HepG2 (cell line): ENCODE results near the gene NOL12. TPM values are rescaled to one million over a fixed set of nuclear protein-coding genes. Genes with fewer than 3 reads are reported as not detected.

Experiments
- ATAC-seq: fragments of 200-7000 bp; cut with Tn5 transposase; 3 replicates; pipeline ENCODE4 v1.9.1; 2020; ENCODE audit warnings: mild to moderate bottlenecking, moderate library complexity
- BruUV-seq: library from RNA; stranded (reverse); fragments of 400-500 nt; replicated peaks from 2 replicates; lab custom pipeline; 2021; lab: Mats Ljungman, UMichigan
- CTCF ChIA-PET: fragments of 300-600 bp; formaldehyde crosslinking; extraction: SDS; loops from one replicate; lab custom pipeline; 2021; ENCODE audit warnings: low total read pairs, inconsistent platforms, low intra/inter-chr PET ratio; lab: Yijun Ruan, JAX
- POLR2A ChIA-PET: fragments of 350-600 bp; sonication (Branson Sonifier 250); formaldehyde crosslinking; loops from one replicate; lab custom pipeline; 2020; ENCODE audit warnings: antibody characterized with exemption, inconsistent platforms; lab: Yijun Ruan, JAX
- DNase-seq: peaks from one replicate; pipeline ENCODE4 v3.0.0-alpha.2; 2015; ENCODE audit warnings: low spot score
- FAIRE-seq: peaks from 3 replicates; lab custom pipeline; 2011; peaks lifted over from hg19 to GRCh38; lab: Jason Lieb, UNC
- H2AFZ ChIP-seq: one replicate; pipeline ENCODE4 v1.6.1; 2011; ENCODE audit warnings: low read length, inconsistent platforms
- H3K27ac ChIP-seq: fragments of 300-600 bp; 3 replicates; pipeline ENCODE4 v1.8.0; 2011; ENCODE audit warnings: mixed run types, mild to moderate bottlenecking, mixed read lengths, low read length, inconsistent platforms; ENCODE audit not compliant: insufficient read depth; ENCODE audit errors: extremely low read length
- H3K27me3 ChIP-seq, 2 experiments: fragments of 200-600 bp in 1 of 2; 2 replicates in 1 of 2; 3 replicates in 1 of 2; pipeline versions ENCODE4 v1.6.0 to v1.8.0; 2011; ENCODE audit warnings: low read length in 2 of 2, mild to moderate bottlenecking in 2 of 2, moderate library complexity in 2 of 2, inconsistent platforms in 1 of 2; ENCODE audit not compliant: insufficient read depth in 2 of 2, control insufficient read depth in 1 of 2
- H3K36me3 ChIP-seq, 2 experiments: fragments of 200-600 bp in 1 of 2; replicated peaks in 1 of 2; 2 replicates in 1 of 2; 3 replicates in 1 of 2; pipeline versions ENCODE4 v1.5.1 to v1.8.0; 2011; ENCODE audit warnings: low read length in 2 of 2, inconsistent platforms in 1 of 2; ENCODE audit not compliant: insufficient read depth in 2 of 2, control insufficient read depth in 1 of 2
- H3K4me1 ChIP-seq: 2 replicates; pipeline ENCODE4 v1.5.1; 2012; ENCODE audit warnings: low read length, inconsistent platforms; ENCODE audit not compliant: insufficient read depth
- H3K4me2 ChIP-seq: 2 replicates; pipeline ENCODE4 v1.6.0; 2011; ENCODE audit warnings: low read depth, low read length, inconsistent platforms
- H3K4me3 ChIP-seq, 3 experiments: fragments of 200-600 bp in 1 of 3; sonication (generic), shearing (Covaris generic) in 1 of 3; replicated peaks in 1 of 3; 2 replicates each; pipeline ENCODE4 v1.5.1; 2011 to 2016; ENCODE audit warnings: low read length in 3 of 3, inconsistent platforms in 2 of 3, low read depth in 2 of 3, mild to moderate bottlenecking in 2 of 3, control low read depth in 1 of 3, mixed read lengths in 1 of 3; ENCODE audit not compliant: insufficient read depth in 1 of 3
- H3K79me2 ChIP-seq: one replicate; pipeline ENCODE4 v1.6.1; 2011; ENCODE audit warnings: low read length, inconsistent platforms; ENCODE audit not compliant: insufficient read depth
- H3K9ac ChIP-seq: 2 replicates; pipeline ENCODE4 v1.6.0; 2011; ENCODE audit warnings: mild to moderate bottlenecking, low read depth, low read length, inconsistent platforms; ENCODE audit not compliant: insufficient read depth
- H3K9me3 ChIP-seq: 2 replicates; pipeline ENCODE4 v1.5.1; 2012; ENCODE audit warnings: mild to moderate bottlenecking, low read length
- H4K20me1 ChIP-seq: 2 replicates; pipeline ENCODE4 v1.6.0; 2011; ENCODE audit warnings: inconsistent platforms, mild to moderate bottlenecking, low read length, moderate library complexity; ENCODE audit not compliant: insufficient read depth
- ARHGAP35 ChIP-seq: sonication (generic); formaldehyde crosslinking; IDR thresholded peaks from 2 replicates; pipeline ENCODE4 v1.9.0; 2022; ENCODE audit warnings: mild to moderate bottlenecking, inconsistent platforms, moderate library complexity, missing genetic modification reagents, borderline replicate concordance
- FIP1L1 ChIP-seq: fragments of 200-400 bp; formaldehyde crosslinking; IDR thresholded peaks from 2 replicates; pipeline ENCODE4 v1.6.1; 2018; ENCODE audit warnings: low read depth, mild to moderate bottlenecking, low read length, moderate library complexity, borderline replicate concordance; ENCODE audit not compliant: insufficient read depth
- MXD4 ChIP-seq: IDR thresholded peaks from 2 replicates; pipeline ENCODE4 v1.6.1; 2016; ENCODE audit warnings: mild to moderate bottlenecking, missing biosample characterization, missing genetic modification reagents
- NBN ChIP-seq: fragments of 450-650 bp; conservative IDR thresholded peaks from 2 replicates; pipeline ENCODE4 v1.6.1; 2017
- TAF1 ChIP-seq: sonication (generic); formaldehyde crosslinking; IDR thresholded peaks from 2 replicates; pipeline ENCODE4 v1.4.0; 2020; ENCODE audit warnings: missing genetic modification reagents
- ZBTB3 ChIP-seq: sonication (generic); formaldehyde crosslinking; IDR thresholded peaks from 2 replicates; pipeline ENCODE4 v1.4.0; 2020; ENCODE audit warnings: low read depth, mild to moderate bottlenecking, moderate library complexity, missing genetic modification reagents, borderline replicate concordance
- ZIK1 ChIP-seq: sonication (generic); formaldehyde crosslinking; IDR thresholded peaks from 2 replicates; pipeline ENCODE4 v1.5.0; 2020; ENCODE audit warnings: mild to moderate bottlenecking, low read depth, missing genetic modification reagents, borderline replicate concordance
- ZMYM4 ChIP-seq: sonication (generic); formaldehyde crosslinking; IDR thresholded peaks from 2 replicates; pipeline ENCODE4 v1.8.1; 2023; ENCODE audit warnings: mild to moderate bottlenecking, missing genetic modification reagents
- ZNF17 ChIP-seq: sonication (generic); formaldehyde crosslinking; IDR thresholded peaks from 2 replicates; pipeline ENCODE4 v1.5.0; 2020; ENCODE audit warnings: mild to moderate bottlenecking, missing genetic modification reagents
- WGBS: methylation state at CpG from one replicate; pipeline ENCODE4 v1.1.6; 2017; ENCODE audit warnings: low lambda C conversion rate; 5-methylcytosine and 5-hydroxymethylcytosine counted together
- in situ Hi-C: cut with HindIII; loops from 2 replicates; pipeline ENCODE4 v1.10.0; 2017; ENCODE audit warnings: low pct_unique_long_range_greater_than_20kb; ENCODE audit not compliant: extremely low pct_ligation_motif_present
- intact Hi-C: fragments of 100-400 bp; cut with micrococcal nuclease; formaldehyde crosslinking; loops from one replicate; pipeline ENCODE4 v1.10.0; 2022; ENCODE audit not compliant: unreplicated experiment
- polyA plus RNA-seq, 8 experiments: library from polyadenylated mRNA; depleted of rRNA in 3 of 8; stranded (reverse) in 7 of 8; unstranded in 1 of 8; fragments of >200 nt; fragmentation: Illumina TruSeq in 4 of 8; extraction: Trizol in 4 of 8; gene quantifications; 2 replicates each; pipeline versions ENCODE4 v1.2.1 to v1.2.3, GENCODE V29; 2011 to 2016; ENCODE audit warnings: low read depth in 4 of 8, missing spikeins in 1 of 8, mixed read lengths in 1 of 8; ENCODE audit not compliant: insufficient read depth in 1 of 8
- total RNA-seq, 5 experiments: library from RNA; depleted of rRNA; stranded (reverse); fragments of >200 nt; fragmentation: Illumina TruSeq; extraction: Trizol; gene quantifications; 2 replicates each; pipeline ENCODE4 v1.2.3, GENCODE V29; 2016; ENCODE audit warnings: low read depth in 1 of 5
- TF ChIP-seq, protein P1 (sequence below): sonication (generic); formaldehyde crosslinking; IDR thresholded peaks from 2 replicates; pipeline ENCODE4 v1.8.0; 2022; ENCODE audit warnings: mild to moderate bottlenecking, missing genetic modification reagents, borderline replicate concordance
- TF ChIP-seq, protein P2 (sequence below): sonication (generic); formaldehyde crosslinking; IDR thresholded peaks from 2 replicates; pipeline ENCODE4 v1.4.0; 2020; ENCODE audit warnings: mild to moderate bottlenecking, missing genetic modification reagents
- TF ChIP-seq, protein P3 (sequence below), 2 experiments: IDR thresholded peaks; 2 replicates each; pipeline ENCODE4 v1.6.1; 2011 to 2012; ENCODE audit warnings: low read length in 2 of 2, borderline replicate concordance in 1 of 2, low read depth in 1 of 2, mild to moderate bottlenecking in 1 of 2, moderate library complexity in 1 of 2

Gene NOL12
- total and polyA plus RNA-seq, 2 of the 13 experiments (the other 11 are each of a cell fraction or from before 2014, with no cell fraction given), result 14.3 to 31.4 TPM

DNA sequence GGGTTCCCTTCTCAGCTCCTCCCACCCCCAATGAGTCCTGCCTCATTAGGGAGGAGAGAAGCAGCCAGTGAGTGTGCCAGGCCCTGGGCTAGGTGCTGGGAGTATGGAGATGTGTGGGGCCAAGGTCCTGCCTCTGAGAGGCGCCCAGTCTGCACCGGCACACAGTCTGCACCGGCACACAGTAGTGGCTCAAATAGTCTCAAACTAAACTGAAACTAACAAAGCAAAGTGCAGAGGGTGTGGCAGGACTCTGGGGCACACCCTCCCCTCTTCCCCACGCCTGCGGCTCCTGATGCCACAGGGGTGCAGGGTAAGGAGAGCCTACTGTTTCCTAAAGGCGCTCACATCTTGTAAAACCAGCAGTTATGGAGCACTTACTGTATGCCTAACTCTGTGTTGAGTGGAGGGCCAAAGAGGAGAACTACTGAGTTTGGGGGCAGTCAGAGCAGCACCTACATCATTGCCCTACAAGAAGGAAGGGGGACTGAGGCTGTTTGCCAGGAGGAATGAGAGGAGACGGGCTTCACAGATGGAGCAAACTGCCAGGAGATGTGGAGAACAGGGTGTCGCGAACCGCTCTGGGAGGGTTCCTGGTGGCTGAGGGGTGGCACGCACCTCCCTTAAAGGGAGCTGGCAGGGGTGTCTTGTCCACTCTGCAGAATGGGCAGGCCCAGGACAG, 47.6 kb upstream of the NOL12 start:
- in situ Hi-C loops, result no loop called here
- ATAC-seq (peak; percentile 58), FAIRE-seq (peak; percentile 87), DNase-seq (peak; percentile 60)
- peak overlapping the region; percentile 70 for H3K27ac ChIP-seq
- H3K4me1 ChIP-seq, result peaks cover 85% of the 10 kb centered on the region
- ChIA-PET POLR2A (interaction anchor here (1.0 to 15.8 kb wide), 6 partner anchors 22 to 96 kb away, joined by 3 to 242 read pairs (median 3); partner anchors contain the start of genes GGA1, NOL12 and PDXP), CTCF (no interaction called here)
- H2AFZ ChIP-seq, result no peak overlapping the region
- H3K4me3 ChIP-seq, result peak overlapping the region; percentile 72 to 86 (median 76)
- peak overlapping the region; percentile 90 for H3K4me2 ChIP-seq
- H3K36me3 ChIP-seq, result peaks cover 5% of the 10 kb centered on the region in 2 experiments; a peak in 4 of 5 replicates
- no TSS peak for BruUV-seq
- intact Hi-C loops, result loop anchor here (2.0 kb wide), 1 partner anchor 30 kb away; the partner anchor contains the start of gene GGA1
- 0 out of 2 replicates have a peak, but pooled peaks cover 4% of the 10 kb centered on the region for H4K20me1 ChIP-seq
- H3K27me3 ChIP-seq, result no peaks in the 10 kb centered on the region
- 6% methylated on average over 8 of the region's 11 CpGs for WGBS
- H3K79me2 ChIP-seq, result peaks cover 10% of the 10 kb centered on the region
- H3K9ac ChIP-seq, result peak overlapping the region; percentile 66
- no peaks in the 10 kb centered on the region for H3K9me3 ChIP-seq
- TF ChIP-seq, protein P1, sequence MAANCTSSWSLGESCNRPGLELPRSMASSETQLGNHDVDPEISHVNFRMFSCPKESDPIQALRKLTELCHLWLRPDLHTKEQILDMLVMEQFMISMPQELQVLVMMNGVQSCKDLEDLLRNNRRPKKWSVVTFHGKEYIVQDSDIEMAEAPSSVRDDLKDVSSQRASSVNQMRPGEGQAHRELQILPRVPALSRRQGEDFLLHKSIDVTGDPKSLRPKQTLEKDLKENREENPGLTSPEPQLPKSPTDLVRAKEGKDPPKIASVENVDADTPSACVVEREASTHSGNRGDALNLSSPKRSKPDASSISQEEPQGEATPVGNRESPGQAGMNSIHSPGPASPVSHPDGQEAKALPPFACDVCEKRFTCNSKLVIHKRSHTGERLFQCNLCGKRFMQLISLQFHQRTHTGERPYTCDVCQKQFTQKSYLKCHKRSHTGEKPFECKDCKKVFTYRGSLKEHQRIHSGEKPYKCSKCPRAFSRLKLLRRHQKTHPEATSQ (CRISPR knock-in tag), result no peak
- TF ChIP-seq, protein P2, sequence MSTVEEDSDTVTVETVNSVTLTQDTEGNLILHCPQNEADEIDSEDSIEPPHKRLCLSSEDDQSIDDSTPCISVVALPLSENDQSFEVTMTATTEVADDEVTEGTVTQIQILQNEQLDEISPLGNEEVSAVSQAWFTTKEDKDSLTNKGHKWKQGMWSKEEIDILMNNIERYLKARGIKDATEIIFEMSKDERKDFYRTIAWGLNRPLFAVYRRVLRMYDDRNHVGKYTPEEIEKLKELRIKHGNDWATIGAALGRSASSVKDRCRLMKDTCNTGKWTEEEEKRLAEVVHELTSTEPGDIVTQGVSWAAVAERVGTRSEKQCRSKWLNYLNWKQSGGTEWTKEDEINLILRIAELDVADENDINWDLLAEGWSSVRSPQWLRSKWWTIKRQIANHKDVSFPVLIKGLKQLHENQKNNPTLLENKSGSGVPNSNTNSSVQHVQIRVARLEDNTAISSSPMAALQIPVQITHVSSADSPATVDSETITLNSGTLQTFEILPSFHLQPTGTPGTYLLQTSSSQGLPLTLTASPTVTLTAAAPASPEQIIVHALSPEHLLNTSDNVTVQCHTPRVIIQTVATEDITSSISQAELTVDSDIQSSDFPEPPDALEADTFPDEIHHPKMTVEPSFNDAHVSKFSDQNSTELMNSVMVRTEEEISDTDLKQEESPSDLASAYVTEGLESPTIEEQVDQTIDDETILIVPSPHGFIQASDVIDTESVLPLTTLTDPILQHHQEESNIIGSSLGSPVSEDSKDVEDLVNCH (CRISPR knock-in tag), result no peak
- TF ChIP-seq ZNF17 (CRISPR knock-in tag) (no peak), MXD4 (CRISPR knock-in tag) (no peak), ZIK1 (CRISPR knock-in tag) (no peak), TAF1 (CRISPR knock-in tag) (no peak), ARHGAP35 (CRISPR knock-in tag) (no peak), ZMYM4 (CRISPR knock-in tag) (no peak), NBN (no peak), ZBTB3 (no peak), FIP1L1 (no peak)
- TF ChIP-seq, protein P3, sequence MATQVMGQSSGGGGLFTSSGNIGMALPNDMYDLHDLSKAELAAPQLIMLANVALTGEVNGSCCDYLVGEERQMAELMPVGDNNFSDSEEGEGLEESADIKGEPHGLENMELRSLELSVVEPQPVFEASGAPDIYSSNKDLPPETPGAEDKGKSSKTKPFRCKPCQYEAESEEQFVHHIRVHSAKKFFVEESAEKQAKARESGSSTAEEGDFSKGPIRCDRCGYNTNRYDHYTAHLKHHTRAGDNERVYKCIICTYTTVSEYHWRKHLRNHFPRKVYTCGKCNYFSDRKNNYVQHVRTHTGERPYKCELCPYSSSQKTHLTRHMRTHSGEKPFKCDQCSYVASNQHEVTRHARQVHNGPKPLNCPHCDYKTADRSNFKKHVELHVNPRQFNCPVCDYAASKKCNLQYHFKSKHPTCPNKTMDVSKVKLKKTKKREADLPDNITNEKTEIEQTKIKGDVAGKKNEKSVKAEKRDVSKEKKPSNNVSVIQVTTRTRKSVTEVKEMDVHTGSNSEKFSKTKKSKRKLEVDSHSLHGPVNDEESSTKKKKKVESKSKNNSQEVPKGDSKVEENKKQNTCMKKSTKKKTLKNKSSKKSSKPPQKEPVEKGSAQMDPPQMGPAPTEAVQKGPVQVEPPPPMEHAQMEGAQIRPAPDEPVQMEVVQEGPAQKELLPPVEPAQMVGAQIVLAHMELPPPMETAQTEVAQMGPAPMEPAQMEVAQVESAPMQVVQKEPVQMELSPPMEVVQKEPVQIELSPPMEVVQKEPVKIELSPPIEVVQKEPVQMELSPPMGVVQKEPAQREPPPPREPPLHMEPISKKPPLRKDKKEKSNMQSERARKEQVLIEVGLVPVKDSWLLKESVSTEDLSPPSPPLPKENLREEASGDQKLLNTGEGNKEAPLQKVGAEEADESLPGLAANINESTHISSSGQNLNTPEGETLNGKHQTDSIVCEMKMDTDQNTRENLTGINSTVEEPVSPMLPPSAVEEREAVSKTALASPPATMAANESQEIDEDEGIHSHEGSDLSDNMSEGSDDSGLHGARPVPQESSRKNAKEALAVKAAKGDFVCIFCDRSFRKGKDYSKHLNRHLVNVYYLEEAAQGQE (IDR thresholded peaks at IDR 0.05; ENCODE audit: borderline replicate concordance in 1 of 2, low read depth in 1 of 2, low read length in 2 of 2), result no peak
